HT1080 (cell line): ENCODE measurements around the gene BPNT1. TPM values are rescaled to one million over a fixed set of nuclear protein-coding genes. Genes with fewer than 3 reads are reported as not detected.
"Not testable (repeated sequence)": the region's sequence is repeated elsewhere in the genome, so short reads cannot be mapped to it uniquely, and the experiment has no call there.

Experiments
- DNase-seq: peaks from one replicate; pipeline ENCODE4 v3.0.0-alpha.2; 2015; ENCODE audit warnings: low read depth
- polyA plus RNA-seq, 2 experiments: library from polyadenylated mRNA; depleted of rRNA; stranded (reverse); fragments of >200 nt; gene quantifications; 2 replicates each; pipeline ENCODE4 v1.2.3, GENCODE V29; 2015
- total RNA-seq: library from RNA; depleted of rRNA; stranded (reverse); fragments of >200 nt; shearing (Covaris generic); gene quantifications from 2 replicates; pipeline ENCODE4 v1.2.3, GENCODE V29; 2014; rRNA removed

The BPNT1 gene
- 27.4 and 29.2 TPM in 2 replicates for total RNA-seq
- 13.6 and 15.0 TPM in 2 replicates for polyA plus RNA-seq (2015; cell fraction: cytosol; rRNA removed)
- 17.9 and 18.6 TPM in 2 replicates for polyA plus RNA-seq (2015; cell fraction: nucleus; rRNA removed)

DNA sequence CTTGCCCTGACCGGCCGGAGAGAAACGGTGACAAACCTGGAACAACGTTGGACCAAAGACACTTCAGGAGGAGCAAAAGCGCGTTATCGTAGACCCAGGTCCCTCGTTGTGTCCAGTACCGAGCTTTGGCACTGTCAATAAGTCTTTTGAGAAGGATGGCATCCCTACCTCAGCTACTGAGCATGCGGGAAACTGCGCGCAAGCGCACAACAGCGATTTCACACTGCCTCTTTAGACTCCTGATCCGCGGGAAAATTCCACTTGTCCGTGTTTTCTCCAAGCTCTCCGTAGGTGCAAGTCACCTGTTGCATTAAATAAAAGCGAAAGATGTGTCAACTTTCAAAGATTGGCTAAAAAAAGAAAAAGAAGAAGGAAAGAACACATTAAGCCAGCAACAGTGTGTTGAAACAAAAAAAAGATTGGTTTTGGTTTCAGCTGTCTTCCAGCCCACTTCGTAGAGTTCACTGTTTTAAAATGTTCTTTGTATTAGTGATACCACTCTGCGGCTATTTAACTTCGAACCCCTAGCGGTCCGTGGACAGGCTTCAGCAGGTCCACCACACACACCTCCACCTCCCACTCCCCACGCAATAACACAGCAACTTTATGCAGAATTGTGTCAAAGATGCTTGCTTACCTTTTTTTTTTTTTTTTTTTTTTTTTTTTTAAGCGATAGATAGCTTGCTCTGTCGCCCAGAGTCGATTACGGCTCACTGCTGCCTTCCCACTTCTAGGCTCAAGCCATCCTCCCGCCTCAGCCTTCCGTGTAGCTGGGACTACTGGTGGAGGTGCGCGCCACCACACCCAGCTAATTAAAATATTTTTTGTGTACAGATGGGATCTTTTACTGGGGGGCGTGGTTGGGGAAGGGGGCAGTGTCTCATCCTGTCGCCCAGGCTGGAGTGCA is at the start of gene BPNT1:
TSS of gene BPNT1 (minus strand) at position 139 of the 907 bp plus-strand sequence. CDS start 9,942 bp downstream, outside the sequence.
- DNase-seq: peak; percentile 88

DNA sequence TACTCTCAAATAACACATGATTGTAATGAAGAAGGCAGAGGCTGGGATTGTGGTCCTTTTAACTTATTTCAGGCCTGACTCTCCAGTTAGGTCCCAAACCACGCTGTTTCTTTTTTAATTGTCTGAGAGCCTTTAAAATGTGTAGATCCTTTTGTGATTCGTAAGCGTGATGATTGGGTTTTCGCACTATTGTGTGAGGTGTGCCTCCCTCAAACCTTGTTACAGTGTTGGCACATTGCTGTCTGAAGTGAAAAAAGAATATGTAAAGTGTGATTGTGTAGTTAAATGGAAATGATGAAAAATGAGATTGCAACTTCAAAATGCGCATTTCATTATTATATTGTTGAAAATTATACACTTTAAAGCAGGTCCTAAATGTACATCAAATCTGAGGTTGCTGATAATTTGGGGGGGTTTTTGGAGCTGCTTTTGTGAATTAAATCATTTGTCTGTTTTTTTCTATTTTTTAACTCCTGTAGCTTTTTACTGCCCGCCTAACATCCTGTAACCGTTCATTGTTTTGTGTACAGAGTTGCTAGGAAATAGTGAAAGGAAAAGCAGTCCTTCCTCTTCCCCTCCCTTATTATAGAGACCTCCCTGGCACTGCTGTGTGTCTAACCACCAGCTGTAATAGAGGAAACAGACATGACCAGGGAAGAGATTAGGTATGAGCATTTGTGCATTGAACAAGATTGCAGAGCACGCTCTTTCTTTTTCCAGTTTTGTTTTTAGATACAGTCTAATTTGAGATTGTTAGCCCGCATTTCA is 47.6 kb upstream of the BPNT1 start:
- DNase-seq: no peak

- DNase-seq: no peak
These were observed 46.2 kb upstream of the BPNT1 start for GRCh38 chr1:220135755-220136154.

DNA sequence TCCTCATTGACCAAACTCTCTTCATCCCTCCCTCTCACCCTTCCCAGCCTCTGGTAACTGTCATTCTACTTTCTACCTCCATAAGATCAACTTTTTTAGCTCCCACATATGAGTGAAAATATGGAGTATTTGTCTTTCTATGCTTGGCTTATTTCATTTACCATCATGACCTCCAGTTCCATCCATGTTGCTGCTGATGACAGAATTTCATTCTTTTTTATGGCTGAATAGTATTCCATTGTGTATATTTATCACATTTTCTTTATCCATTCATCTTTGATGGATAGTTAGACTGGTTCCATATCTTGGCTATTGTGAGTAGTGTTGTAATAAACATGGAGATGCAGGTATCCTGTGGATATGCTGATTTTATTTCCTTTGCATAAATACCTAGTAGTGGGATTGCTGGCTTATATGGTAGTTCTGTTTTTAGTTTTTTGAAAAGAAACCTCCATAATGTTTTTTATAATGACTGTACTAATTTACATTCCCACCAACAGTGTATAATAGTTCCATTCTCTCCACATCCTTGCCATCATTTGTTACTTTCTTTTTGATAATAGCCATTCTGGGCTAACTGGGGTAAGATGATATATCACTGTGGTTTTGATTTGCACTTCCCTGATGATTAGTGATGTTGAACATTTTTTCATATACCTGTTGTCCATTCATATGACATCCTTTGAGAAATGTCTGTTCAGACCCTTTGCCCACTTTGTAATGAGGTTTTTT is 40.1 kb upstream of the BPNT1 start:
- no peak for DNase-seq

- DNase-seq: no peak
These were observed 37.5 kb upstream of the BPNT1 start for GRCh38 chr1:220127076-220127475.

DNA sequence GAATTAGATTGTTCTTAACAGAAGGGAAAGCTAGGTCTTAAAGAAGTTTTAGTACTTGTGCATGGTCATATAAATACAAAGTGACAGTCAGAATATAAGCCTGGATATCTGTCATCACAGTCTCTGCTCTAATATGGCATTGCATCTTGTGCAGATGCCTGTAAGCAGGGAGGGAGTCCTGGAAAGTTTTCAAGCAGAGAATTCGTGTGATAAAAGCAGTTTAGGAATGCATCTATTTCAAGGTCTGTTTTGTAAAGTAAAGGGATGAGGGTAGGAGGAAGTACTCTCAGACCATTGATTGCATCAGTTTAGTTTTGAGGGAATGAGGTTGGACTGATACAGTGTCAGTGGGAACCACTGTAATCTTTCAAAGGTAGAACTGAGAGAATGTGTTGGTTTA is 35.0 kb upstream of the BPNT1 start:
- no peak for DNase-seq

GRCh38 chr1:220123889-220124288 is 34.3 kb upstream of the BPNT1 start:
- no peak for DNase-seq

- no peak for DNase-seq
These were observed 33.5 kb upstream of the BPNT1 start for GRCh38 chr1:220123066-220123465.

GRCh38 chr1:220121791-220122530 is 32.4 kb upstream of the BPNT1 start:
- no peak for DNase-seq

DNA sequence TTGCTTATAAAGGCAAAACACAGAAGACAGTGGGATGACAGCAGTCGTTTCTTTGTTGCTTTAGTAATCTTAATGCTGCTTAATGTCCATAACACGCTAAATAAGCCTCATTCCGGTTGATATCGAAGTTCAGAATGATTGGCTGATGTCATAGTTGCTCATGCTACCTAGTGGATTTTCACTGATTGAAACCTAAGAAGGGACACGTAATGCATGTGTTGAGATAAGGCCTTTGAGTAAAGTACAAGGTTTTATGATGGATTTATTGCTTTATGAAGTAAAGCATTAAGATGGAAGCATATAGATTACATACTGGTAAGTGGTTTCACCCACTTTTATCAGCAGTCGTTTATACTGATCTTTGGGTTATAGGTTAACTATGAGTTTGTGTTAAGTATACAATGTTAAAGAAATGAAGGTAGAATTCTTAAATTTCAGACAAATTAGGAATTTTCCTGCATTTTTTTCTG is 29.5 kb upstream of the BPNT1 start:
- DNase-seq: no peak

GRCh38 chr1:220113136-220113695 is 23.6 kb upstream of the BPNT1 start:
- DNase-seq: no peak

GRCh38 chr1:220112600-220112999 is 23.0 kb upstream of the BPNT1 start:
- not testable (repeated sequence) for DNase-seq

DNA sequence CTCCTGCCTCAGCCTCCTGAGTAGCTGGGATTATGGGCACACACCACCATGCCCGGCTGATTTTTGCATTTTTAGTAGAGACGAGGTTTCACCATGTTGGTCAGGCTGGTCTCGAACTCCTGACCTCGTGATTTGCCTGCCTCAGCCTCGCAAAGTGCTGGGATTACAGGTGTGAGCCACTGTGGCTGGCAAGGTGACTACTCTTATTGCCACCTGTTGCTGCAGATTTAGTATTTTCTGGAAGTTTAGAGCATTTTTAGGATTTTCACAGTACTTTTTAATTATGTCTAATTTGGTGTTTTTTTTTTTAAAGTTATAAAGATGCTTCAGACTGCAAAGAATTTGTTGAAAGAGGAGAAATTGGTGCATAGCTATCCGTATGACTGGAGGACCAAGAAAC is 20.9 kb upstream of the BPNT1 start:
- DNase-seq: not testable (repeated sequence)

- DNase-seq: no peak
These were observed 10.2 kb upstream of the BPNT1 start for GRCh38 chr1:220099826-220100225.

GRCh38 chr1:220094016-220094911 is 4.7 kb upstream of the BPNT1 start, which contains the start of gene IARS2:
TSS of gene IARS2 (plus strand) at chr1:220094132. CDS start at chr1:220094217, 85 bp downstream.
- peak; percentile 66 for DNase-seq

DNA sequence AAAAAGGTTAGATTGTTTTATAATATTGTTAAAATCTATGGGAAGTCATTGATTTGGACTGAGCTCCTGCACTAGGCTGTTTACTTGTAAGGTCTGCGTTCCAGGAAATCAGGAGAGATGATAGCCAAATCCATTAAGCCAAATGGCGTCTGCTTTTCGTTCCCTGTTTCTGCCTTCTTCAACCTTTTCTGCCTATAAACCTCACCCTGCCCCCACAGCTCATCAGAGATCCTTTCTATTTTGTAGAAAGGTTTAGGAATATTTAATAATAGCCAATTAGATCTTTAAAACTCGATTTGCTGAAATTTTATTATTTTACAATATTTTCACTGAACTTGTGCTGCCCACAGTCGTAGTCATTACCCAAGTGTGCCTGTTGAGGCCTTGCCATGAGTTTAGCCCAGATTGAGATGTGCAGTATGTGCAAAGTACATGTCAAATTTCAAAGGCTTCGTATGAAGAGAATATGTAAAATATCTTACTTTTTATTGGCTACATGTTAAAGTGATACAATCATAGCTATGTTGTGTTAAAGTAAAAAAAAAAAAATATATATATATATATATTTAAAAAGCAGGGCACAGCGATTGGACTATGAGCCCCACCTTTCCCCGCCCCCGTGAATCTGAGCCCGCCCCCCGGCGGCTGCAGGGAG is 3.9 kb upstream of the BPNT1 start:
- peak; percentile 15 for DNase-seq

DNA sequence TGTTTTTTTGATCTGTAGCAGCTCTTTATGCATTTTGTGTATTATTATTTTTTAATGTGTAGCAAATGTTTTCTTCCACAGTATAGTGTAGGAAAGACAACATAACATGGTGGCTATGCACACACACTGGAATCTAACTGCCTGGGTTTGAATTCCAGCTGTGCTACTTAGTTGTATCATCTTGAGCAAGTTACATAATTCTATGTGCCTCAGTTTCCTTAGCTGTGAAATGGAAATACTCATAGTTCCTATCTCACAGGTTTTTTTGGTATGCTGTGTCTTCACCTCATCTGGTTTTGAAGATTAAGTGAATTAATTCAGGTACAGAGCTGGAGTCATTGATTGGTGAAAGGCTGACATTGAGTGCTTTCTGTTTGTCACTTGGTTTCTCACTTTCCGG is 3.1 kb upstream of the BPNT1 start:
- DNase-seq: no peak

- DNase-seq: not testable (repeated sequence)
These were observed 3.3 kb downstream of the BPNT1 start for GRCh38 chr1:220086261-220086686.
